Esophagus muscularis mucosa (tissue), 4 donors: ENCODE results near the gene SLC7A4. TPM values are rescaled to one million over a fixed set of nuclear protein-coding genes. Genes with fewer than 3 reads are reported as not detected.

Source experiments
- DNase-seq: peaks from one replicate; pipeline ENCODE4 v3.0.0-alpha.2; 2017; ENCODE audit errors: extremely low spot score
- H3K27ac ChIP-seq, 4 donors: fragments of 200-600 bp; sonication (generic); replicated peaks in 1 of 4; 1 replicate in 3 of 4; 2 replicates in 1 of 4; pipeline ENCODE4 v1.5.1; 2016 to 2019; ENCODE audit warnings: mild to moderate bottlenecking in 1 of 4
- H3K27me3 ChIP-seq, 4 donors: fragments of 200-600 bp; sonication (generic); one replicate each; pipeline versions ENCODE4 v1.5.1 to v1.6.0; 2016 to 2019
- H3K36me3 ChIP-seq, 4 donors: fragments of 200-600 bp; sonication (generic); one replicate each; pipeline ENCODE4 v1.5.1; 2016 to 2019
- H3K4me1 ChIP-seq, 4 donors: fragments of 200-600 bp; sonication (generic); one replicate each; pipeline ENCODE4 v1.5.1; 2016 to 2019
- H3K4me3 ChIP-seq, 4 donors: fragments of 200-600 bp; sonication (generic); 1 replicate in 2 of 4; 2 replicates in 2 of 4; pipeline ENCODE4 v1.5.1; 2016 to 2019; ENCODE audit warnings: mild to moderate bottlenecking in 4 of 4, moderate library complexity in 1 of 4
- H3K9me3 ChIP-seq, 4 donors: fragments of 200-600 bp; sonication (generic); 1 replicate in 3 of 4; 2 replicates in 1 of 4; pipeline ENCODE4 v1.5.1; 2016 to 2019
- EP300 ChIP-seq: sonication (generic); formaldehyde crosslinking; IDR thresholded peaks from one replicate; pipeline ENCODE4 v1.6.1; 2017; ENCODE audit warnings: antibody characterized with exemption
- POLR2A ChIP-seq: fragments of 450-650 bp; IDR thresholded peaks from one replicate; pipeline ENCODE4 v1.6.1; 2017; ENCODE audit warnings: antibody characterized with exemption, moderate library complexity, mild to moderate bottlenecking, low read depth
- POLR2AphosphoS5 ChIP-seq, 2 donors: sonication (generic); formaldehyde crosslinking; IDR thresholded peaks; one replicate each; pipeline ENCODE4 v1.6.1; 2017; ENCODE audit warnings: antibody characterized with exemption in 2 of 2
- WGBS: methylation state at CpG from one replicate; pipeline ENCODE4 v1.1.5; 2018; 5-methylcytosine and 5-hydroxymethylcytosine counted together
- intact Hi-C: fragments of 100-400 bp; cut with DNase I; formaldehyde crosslinking; loops from one replicate; pipeline ENCODE4 v1.15.1; 2023
- total RNA-seq, 4 donors: library from RNA; depleted of rRNA; stranded (reverse); fragments of >200 nt; gene quantifications; one replicate each; pipeline versions ENCODE4 v1.1.0 to v1.2.1, GENCODE V29; 2016
- TF ChIP-seq, protein P1 (sequence below), 3 experiments: fragments of 200-600 bp in 2 of 3; fragments of 450-650 bp in 1 of 3; sonication (generic) in 2 of 3; IDR thresholded peaks; one replicate each; pipeline ENCODE4 v1.5.1; 2017 to 2019; ENCODE audit warnings: antibody characterized with exemption in 3 of 3, mild to moderate bottlenecking in 2 of 3, moderate library complexity in 1 of 3

SLC7A4 gene
- total RNA-seq, 4 donors from 2014 or later = 0.23 to 0.42 (median 0.36) TPM

DNA sequence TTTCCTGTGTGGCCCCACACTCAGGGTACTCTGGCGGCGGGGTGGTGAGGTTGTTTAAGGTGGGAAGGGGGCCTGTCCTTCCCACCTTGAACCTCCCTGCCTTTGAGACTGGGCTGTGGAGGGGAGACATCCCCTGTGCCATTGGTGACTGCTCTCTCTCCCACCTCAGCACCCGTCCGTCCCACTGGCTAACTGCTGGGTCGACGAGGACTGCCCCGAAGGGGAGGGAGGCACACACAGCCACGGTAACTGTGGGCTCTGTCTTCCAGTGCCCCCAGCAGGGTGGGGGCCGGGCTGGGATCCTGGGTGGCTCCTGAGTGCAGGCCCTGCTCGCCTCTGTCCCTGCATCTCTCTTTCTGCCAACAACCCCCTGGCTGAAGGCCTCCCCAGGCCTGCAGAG, 9.9 kb downstream of the SLC7A4 start:
- H3K4me1 ChIP-seq = peaks cover 0 to 6% (median 3%) of the 10 kb centered on the region in 4 donors
- H3K4me3 ChIP-seq = no peak overlapping the region
- DNase-seq = no peak
- H3K36me3 ChIP-seq = no peaks in the 10 kb centered on the region
- intact Hi-C loops = no loop called here
- peaks cover 0 to 4% (median 0%) of the 10 kb centered on the region in 4 donors for H3K27me3 ChIP-seq
- no peaks in the 10 kb centered on the region for H3K9me3 ChIP-seq
- no peak overlapping the region for H3K27ac ChIP-seq
- TF ChIP-seq, protein P1, sequence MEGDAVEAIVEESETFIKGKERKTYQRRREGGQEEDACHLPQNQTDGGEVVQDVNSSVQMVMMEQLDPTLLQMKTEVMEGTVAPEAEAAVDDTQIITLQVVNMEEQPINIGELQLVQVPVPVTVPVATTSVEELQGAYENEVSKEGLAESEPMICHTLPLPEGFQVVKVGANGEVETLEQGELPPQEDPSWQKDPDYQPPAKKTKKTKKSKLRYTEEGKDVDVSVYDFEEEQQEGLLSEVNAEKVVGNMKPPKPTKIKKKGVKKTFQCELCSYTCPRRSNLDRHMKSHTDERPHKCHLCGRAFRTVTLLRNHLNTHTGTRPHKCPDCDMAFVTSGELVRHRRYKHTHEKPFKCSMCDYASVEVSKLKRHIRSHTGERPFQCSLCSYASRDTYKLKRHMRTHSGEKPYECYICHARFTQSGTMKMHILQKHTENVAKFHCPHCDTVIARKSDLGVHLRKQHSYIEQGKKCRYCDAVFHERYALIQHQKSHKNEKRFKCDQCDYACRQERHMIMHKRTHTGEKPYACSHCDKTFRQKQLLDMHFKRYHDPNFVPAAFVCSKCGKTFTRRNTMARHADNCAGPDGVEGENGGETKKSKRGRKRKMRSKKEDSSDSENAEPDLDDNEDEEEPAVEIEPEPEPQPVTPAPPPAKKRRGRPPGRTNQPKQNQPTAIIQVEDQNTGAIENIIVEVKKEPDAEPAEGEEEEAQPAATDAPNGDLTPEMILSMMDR (IDR thresholded peaks at IDR 0.05) = no peak
- no peak for TF ChIP-seq POLR2AphosphoS5 (IDR thresholded peaks at IDR 0.05)
- 91% methylated on average over 4 of the region's 10 CpGs for whole genome bisulfite sequencing

DNA sequence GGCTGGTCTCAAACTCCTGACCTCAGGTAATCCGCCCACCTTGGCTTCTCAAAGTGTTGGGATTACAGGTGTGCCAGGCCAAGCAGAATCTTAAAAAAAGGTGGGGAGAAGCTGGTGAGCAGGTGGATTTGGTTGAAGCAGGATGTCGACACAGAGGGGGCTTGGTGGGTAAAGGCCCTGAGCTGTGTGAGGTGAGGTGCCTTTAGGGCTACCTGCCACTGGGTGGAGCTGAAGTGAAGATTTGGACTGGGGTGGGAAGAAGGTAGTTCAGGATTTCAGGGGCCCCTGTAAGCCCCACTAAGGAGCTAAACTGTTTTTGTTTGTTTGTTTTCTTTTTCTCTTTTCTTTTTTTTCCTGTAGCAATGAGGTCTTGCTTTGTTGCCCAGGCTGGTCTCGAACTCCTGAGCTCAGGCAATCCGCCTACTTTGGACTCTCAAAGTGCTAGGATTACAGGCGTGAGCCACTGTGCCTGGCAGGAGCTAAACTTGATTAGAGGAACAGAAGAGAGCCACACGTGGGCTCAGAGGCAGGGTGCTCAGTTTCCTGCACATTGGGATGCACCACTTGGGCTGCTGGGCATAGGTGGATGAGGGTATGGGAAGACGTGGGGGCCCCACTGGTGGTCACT, 11.4 kb downstream of the SLC7A4 start:
- TF ChIP-seq, protein P1 (IDR thresholded peaks at IDR 0.05) = peak in 1 of 3 experiments; percentile 14
- TF ChIP-seq EP300 = no peak
- TF ChIP-seq POLR2AphosphoS5 (IDR thresholded peaks at IDR 0.05) = no peak
- 71% methylated on average over 7 of the region's 7 CpGs for WGBS
- intact Hi-C loops = no loop called here

DNA sequence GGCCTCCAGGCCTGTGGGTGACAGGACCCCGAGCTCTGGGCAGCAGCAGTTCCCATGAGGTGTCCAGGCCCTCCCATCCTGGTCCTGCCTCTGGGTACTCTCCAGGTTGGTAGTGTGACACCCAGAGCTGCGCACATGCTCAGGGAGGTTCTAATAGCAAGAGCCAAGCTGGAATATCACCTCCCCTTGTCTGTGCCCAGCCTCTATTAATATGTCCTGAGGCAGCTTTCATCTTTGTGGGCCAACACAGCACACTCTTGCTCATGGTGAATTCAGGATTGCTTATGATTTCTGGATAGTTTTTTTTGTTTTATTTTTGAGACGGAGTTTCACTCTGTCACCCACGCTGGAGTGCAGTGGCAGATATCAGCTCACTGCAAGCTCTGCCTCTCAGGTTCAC, 14.0 kb downstream of the SLC7A4 start:
- Histone ChIP-seq H3K4me1 (peaks cover 22 to 27% (median 25%) of the 10 kb centered on the region in 4 donors), H3K36me3 (no peaks in the 10 kb centered on the region), H3K27ac (no peak overlapping the region), H3K27me3 (no peaks in the 10 kb centered on the region), H3K4me3 (no peak overlapping the region), H3K9me3 (no peaks in the 10 kb centered on the region)
- DNase-seq = no peak
- 90% methylated on average over 3 of the region's 4 CpGs for WGBS
- TF ChIP-seq, protein P1 (IDR thresholded peaks at IDR 0.05) = no peak
- TF ChIP-seq POLR2AphosphoS5 (IDR thresholded peaks at IDR 0.05) = no peak
- TF ChIP-seq POLR2A = no peak
- no peak for TF ChIP-seq EP300
- intact Hi-C loops = loop anchor here (10.0 kb wide), 1 partner anchor 54 kb away; the partner anchor contains the start of gene AIFM3

More for the DNA sequence above, 11.4 kb downstream of the SLC7A4 start:
- Histone ChIP-seq H3K4me3 (no peak overlapping the region), H3K27me3 (peaks cover 0 to 4% (median 0%) of the 10 kb centered on the region in 4 donors), H3K9me3 (no peaks in the 10 kb centered on the region), H3K4me1 (peaks cover under 1 to 2% (median under 1%) of the 10 kb centered on the region in 4 donors), H3K36me3 (no peaks in the 10 kb centered on the region), H3K27ac (no peak overlapping the region)
- DNase-seq = no peak

DNA sequence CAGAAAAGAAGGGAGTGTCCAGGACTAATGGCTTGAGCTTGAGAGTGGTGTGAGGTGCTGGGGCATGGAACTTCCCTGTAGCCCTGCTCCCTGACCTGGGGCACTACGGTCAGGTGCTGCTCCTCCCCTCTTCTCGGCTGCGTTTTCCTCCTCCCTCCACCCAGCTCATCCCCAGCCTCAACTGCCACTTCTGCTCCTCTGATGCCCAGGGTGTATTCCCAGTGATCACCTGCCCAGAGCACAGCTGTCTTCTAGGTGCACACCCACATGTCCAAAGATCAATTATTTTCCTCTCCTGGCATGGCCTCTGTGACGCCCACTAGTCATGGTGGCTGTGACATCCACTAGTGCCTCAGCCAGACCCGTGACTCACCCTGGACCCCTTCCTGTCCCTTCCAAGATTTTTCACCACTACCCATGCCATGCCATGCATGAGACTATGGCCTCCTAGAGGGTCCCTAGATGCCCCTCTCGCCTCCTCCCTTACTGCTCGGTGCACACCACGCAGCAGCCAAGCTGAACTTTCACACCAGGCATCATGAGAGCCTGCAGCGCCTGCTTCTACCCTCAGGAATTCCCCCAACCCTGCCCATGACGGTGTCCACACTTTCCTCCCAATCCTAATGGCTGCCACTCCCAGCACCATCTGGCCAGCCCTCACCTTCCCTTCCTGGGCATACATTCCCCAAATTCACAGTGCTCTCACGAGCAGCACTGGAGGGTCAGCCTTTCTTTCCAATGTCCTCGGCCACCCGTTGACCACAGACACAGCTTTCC, 15.5 kb downstream of the SLC7A4 start:
- no peak for DNase-seq
- Histone ChIP-seq H3K27ac (no peak overlapping the region), H3K9me3 (no peaks in the 10 kb centered on the region), H3K27me3 (no peaks in the 10 kb centered on the region), H3K4me1 (peaks cover 22 to 27% (median 25%) of the 10 kb centered on the region in 4 donors), H3K36me3 (no peaks in the 10 kb centered on the region), H3K4me3 (no peak overlapping the region)
- WGBS = 91% methylated on average over 13 of the region's 13 CpGs
- intact Hi-C loops = loop anchor here (10.0 kb wide), 1 partner anchor 52 kb away; the partner anchor contains the start of gene AIFM3
- TF ChIP-seq POLR2A = no peak
- no peak for TF ChIP-seq EP300
- no peak for TF ChIP-seq POLR2AphosphoS5 (IDR thresholded peaks at IDR 0.05)
- TF ChIP-seq, protein P1 (IDR thresholded peaks at IDR 0.05) = no peak
